Femur (tissue), 1 donor: ENCODE measurements around the gene KBTBD7.
"Not testable (repeated sequence)": the region's sequence is repeated elsewhere in the genome, so short reads cannot be mapped to it uniquely, and the experiment has no call there.

Source experiments
- DNase-seq: peaks from one replicate; pipeline ENCODE4 v3.0.0-alpha.2; 2017

KBTBD7 gene

DNA sequence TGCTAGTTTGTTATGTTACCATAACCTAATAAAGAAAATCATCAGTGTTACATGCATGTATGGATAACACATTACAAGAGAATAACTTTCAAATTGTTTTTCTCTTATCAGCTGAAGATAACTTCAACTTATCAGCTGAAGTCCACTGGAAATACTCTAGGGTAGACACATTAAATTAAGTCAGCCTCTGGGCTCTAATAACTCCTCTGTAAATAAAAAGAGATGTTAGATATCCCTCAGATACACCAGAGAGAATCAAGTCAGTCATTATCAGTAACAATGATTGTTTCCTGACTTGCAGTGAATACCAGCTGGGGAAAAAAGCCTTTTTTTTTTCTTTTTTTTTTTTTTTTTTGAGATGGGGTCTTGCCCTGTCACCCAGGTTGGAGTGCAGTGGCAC, 1.6 kb upstream of the KBTBD7 start:
- no peak for DNase-seq

DNA sequence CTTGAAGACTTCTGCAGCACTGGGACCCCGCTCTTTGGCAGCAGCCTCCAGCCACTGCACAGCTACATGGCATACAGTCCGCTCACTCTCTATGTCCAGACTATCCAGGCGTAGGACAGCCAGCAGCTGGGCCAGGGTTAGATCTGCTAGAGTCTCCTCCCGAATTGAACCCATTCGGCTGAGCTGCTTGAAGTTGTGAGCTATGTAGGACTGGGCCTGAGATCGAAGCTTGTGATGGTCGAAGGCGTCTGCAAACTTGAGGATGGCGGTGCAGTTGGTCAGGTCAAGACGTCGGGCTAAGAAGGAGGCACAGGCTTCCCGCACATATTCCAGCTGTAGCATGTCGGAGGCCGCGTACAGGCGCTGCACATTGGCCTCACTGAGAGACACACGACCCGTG, 900 bp downstream of the KBTBD7 start:
- no peak for DNase-seq

GRCh38 chr13:41188584-41188983, 5.8 kb downstream of the KBTBD7 start:
- DNase-seq, result no peak

- no peak for DNase-seq
These were observed 7.9 kb downstream of the KBTBD7 start for GRCh38 chr13:41186481-41186880.

DNA sequence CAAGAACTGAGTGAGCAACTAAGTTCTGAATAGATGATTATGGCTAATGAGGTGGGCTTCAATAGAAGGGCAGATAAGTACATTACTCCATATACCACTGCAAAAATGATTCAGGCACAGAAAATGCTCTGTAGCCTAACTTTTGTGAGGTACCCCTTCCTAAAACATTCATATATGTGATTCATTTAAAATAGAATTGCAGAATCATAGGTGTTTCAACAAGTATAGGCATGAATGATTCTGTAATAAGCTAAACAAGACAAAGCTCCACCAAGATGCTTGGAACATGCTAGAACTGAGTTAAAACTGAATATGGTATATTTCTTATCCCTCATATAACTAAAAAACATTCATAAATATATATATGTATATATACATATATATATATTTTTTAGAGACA, 12.1 kb downstream of the KBTBD7 start:
- DNase-seq, result no peak

GRCh38 chr13:41179593-41180250, 14.6 kb downstream of the KBTBD7 start:
- no peak for DNase-seq

DNA sequence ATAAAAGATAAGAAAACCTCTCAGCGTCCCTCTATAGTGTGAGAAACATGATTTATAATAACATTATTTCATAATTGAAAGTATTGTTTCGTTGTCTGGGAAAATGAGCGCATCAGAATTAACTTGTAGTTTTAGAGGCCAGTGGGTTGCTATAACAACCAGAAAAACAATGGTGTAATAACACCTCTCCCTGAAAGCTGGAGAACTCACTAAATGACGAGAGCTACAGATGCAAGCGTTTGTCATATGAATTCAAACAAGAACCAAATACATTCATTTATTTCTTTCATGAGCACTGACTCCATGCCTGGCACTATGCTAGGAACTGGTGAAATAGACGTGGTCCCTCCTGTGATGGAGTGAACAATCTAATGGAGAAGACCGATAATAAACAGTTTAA, 16.3 kb downstream of the KBTBD7 start:
- DNase-seq, result no peak

DNA sequence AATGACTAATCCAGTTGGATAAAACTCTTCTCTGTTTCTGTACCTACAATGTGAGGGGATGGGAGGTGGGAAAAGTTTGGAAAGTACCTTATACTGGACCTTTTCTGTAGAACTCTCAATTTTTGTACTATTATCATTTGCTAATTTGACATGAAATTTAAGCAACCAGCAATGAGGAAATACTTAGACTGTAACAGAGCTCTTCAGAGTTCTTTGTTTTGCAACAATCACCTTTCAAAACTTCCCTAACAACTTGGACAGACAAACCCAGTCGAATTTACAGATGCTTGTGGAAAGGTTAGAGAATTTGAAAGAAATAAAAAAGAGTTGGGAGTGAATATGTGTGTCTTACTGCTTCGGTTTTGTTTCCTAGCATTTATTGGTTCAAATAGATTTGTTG, 16.8 kb downstream of the KBTBD7 start:
- DNase-seq, result no peak

- not testable (repeated sequence) for DNase-seq
These were observed 18.8 kb downstream of the KBTBD7 start for GRCh38 chr13:41175576-41175975.

DNA sequence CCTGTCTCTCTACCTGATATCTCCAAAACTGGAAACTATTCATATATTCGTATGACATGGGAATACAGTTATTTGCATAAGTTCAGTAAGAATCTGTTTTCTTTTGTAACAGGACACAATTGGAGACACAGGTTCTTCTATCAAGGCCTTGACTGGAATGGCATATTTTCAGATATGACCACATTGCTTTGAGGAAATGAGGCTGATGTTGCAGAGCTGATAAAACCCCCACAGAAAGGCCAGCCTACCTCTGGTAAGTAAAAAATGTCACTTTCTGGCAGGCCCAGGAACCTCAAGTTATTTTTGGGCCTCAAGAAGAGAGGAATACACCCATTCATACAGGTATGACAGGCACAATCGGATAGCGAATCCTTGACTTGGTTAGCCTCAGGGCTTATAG, 32.2 kb downstream of the KBTBD7 start:
- DNase-seq, result no peak

- DNase-seq, result no peak
These were observed 35.2 kb downstream of the KBTBD7 start for GRCh38 chr13:41159174-41159573.

- no peak for DNase-seq
These were observed 37.2 kb downstream of the KBTBD7 start for GRCh38 chr13:41157048-41157717.

DNA sequence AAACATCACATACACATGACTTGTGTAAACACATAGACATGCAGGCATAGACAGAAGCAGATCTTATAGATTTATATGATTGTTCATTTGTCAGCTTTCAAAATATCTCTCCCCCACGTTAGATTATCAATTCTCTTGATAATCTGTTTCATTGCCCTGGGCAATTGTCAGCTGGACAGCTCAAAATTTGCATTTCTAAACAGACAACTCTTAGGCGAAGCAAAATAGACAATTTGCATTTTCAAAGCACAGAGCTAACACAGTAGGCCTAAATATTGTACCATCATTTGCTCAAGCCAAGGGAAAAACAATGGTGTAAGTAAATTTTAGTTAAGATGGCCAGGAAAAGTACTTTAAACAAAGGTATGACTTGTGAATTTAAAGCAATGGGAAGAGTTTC, 37.7 kb downstream of the KBTBD7 start:
- no peak for DNase-seq

DNA sequence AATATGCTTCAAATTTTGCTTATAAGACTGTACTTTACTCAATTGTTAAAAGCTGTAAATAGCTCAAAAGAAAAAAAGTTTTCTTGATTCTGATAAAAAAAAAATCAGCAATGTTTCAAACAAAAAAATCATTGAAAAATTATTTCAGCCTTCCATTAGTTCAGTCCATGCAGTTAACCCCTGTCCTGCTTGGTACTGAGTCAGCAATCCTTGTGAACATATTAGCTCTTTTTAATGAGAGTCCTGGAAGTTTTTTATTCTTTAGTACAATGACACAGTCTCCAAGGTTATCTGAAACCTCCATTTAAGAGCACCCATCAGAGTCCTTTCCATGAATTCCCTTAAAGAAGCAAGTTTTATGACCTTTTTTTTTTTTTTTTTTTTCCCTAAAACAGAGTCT, 40.3 kb downstream of the KBTBD7 start:
- no peak for DNase-seq

DNA sequence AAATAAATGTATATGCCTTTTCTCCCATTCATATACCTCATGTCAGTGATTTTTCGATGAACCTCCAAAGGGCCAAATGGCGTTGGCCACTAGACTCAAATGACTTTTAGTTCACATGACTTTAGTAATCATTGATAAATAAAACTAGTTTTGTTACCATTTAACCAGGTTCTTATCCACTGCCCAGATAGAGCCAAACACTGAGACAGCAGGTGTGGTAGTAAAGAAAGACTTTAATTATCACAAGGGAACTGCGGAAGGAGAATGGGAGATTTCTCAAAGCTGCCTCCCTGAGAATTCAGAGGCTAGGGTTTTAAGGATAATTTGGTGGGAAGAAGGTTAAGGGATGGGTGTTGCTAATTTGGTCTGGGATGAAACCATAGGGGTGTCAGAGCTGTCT, 42.4 kb downstream of the KBTBD7 start:
- DNase-seq, result no peak

- DNase-seq, result no peak
These were observed 44.3 kb downstream of the KBTBD7 start for GRCh38 chr13:41150058-41150457.

DNA sequence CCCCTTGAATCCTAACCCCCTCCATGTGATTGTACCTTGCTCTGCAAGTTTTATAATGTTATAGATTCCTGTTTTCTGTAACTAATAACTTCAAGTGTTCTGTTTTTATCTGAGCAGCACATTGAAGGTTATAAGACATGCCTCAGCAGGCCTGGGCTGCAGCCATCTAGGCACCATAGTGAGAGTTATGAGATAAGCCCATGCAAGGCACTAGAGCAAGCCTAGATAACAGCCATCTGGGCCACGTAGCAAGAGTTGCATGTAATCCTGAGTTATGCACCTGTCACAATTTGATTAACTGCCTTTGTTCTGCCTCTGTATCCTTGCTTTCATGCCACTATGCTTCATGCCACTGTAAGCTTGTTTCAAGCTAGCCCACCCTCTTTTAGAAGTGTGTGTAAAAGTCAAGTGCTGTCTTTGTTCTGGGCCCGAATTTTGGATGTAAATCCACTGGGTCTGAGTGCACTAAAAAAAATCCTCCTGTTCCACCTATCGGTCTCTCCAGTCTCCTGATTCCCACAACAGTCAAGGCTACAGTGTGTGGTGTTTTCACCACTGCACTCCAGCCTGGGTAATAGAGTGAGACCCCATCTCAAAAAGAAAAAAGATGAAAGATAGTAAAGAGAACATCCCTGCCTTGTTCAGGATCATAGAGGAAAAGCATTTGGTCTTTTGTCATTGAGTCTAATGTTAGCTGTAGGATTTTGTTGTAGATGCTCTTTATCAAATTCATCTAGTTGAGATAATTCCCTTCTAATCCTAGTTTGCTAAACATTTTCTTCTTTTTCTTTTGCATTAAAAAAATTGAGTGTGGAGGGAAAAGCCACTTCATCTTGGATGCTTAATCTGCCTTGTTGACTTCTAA, 45.7 kb downstream of the KBTBD7 start:
- DNase-seq, result no peak

DNA sequence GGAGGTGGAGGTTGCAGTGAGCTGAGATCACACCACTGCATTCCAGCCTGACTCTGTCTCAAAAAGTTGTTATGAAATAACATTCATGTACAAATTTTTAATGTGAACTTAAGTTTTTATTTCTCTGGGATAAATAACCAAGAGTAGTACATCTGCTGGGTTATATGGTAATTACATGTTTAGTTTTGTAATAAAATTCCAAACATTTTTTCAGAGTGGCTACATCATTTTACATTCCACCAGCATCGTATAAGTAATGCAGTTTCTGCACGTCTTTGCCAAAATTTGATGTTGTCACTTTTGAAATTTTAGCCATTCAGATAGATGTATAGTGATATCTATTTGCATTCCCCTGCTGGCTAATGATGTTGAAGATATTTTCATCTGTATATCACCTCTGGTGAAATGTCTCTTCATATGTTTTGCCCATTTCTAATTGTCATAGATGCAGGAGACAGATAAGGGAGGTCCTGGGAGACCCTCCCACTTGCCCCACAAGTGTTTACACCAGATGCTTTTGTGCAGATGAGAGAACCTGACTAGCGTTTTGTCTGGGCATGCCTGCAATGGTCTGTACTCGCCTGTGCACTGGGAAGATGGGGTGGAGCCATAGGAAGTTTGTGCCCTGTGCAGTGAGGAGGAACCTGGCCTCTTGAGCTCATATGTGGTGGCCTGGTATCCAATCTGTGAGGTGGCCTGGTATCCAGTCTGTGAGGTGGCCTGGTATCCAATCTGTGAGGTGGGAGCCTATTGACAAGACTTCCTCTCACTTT, 49.0 kb downstream of the KBTBD7 start:
- no peak for DNase-seq

DNA sequence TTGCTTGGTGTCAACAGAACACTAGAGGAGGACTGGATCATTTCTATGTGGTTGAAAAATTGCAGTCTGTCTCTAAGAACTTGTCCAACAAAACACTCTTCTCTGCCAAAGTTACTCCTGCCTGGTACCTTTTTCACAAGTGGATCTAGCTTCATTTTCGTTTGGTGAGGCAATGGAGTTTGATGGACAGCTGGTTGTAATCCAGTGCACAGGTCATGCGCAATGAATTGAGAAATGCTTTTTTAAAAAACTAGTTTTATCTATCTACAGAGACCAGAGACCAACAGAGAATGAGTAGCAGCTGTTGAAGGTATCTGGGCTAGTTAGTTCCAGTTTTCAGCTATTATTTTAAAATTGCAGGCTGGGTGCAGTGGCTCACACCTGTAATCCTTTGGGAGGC, 49.8 kb downstream of the KBTBD7 start:
- DNase-seq, result no peak
